K562 treated with DMSO at 1 percent for 12 hours (cell line): Measurements from ENCODE around the gene MAT1A. TPM values are rescaled to one million over a fixed set of nuclear protein-coding genes. Genes with fewer than 3 reads are reported as not detected.

Experiments used
- total RNA-seq: library from RNA; unstranded; fragments of 300-600 nt; gene quantifications from 2 replicates; pipeline ENCODE4 v1.2.3, GENCODE V29; 2022; ENCODE audit not compliant: insufficient read depth

Gene MAT1A
- total RNA-seq = 1.9 and 2.5 TPM in 2 replicates

GRCh38 chr10:80289451-80290287 lies at the start of gene MAT1A:
MAT1A (minus strand) TSS chr10:80289658; CDS start chr10:80289423, 235 bp downstream.

Other genes starting within 250 kb of the MAT1A start
- gene TMEM254, start 211.0 kb downstream of the MAT1A start, total RNA-seq = 2.0 and 3.7 TPM in 2 replicates
- not detected in 2 replicates for gene PLAC9, start 156.9 kb downstream of the MAT1A start, total RNA-seq
- 123 and 189 TPM in 2 replicates for gene ANXA11, start 84.1 kb downstream of the MAT1A start, total RNA-seq
- not detected in 2 replicates for gene DYDC1, start 67.1 kb upstream of the MAT1A start, total RNA-seq
- gene DYDC2, start 67.1 kb upstream of the MAT1A start, total RNA-seq = 3.2 and 3.4 TPM in 2 replicates
- gene PRXL2A, start 118.9 kb upstream of the MAT1A start, total RNA-seq = 0.63 and 3.3 TPM in 2 replicates
- gene TSPAN14, start 164.7 kb upstream of the MAT1A start, total RNA-seq = 26.3 and 65.1 TPM in 2 replicates
- gene SH2D4B, start 248.2 kb upstream of the MAT1A start, total RNA-seq = not detected in 2 replicates